A549 (cell line): Measurements from ENCODE around the gene MACROH2A2. TPM values are rescaled to one million over a fixed set of nuclear protein-coding genes. Genes with fewer than 3 reads are reported as not detected.
A peak's percentile ranks its signal among the peaks of the same experiment; 100 is the strongest.

ENCODE experiments used
- ATAC-seq, 2 experiments: fragments of 200-7000 bp in 1 of 2; fragments of >200 bp in 1 of 2; cut with Nextera tagmentation in 1 of 2; cut with Tn5 transposase in 1 of 2; 3 replicates each; pipeline versions ENCODE4 v1.8.0 to v1.9.1; 2018 to 2020; ENCODE audit warnings: mild to moderate bottlenecking in 1 of 2, moderate library complexity in 1 of 2
- CTCF ChIA-PET: fragments of 300-600 bp; sonication (Branson Sonifier 250); formaldehyde crosslinking; extraction: SDS; loops from one replicate; lab custom pipeline; 2021; ENCODE audit warnings: antibody characterized with exemption, inconsistent platforms; lab: Yijun Ruan, JAX
- POLR2A ChIA-PET: fragments of 350-600 bp; formaldehyde crosslinking; extraction: SDS; loops from one replicate; lab custom pipeline; 2021; ENCODE audit warnings: antibody characterized with exemption, inconsistent platforms; lab: Yijun Ruan, JAX
- DNase-seq, 2 experiments: peaks; one replicate each; pipeline versions ENCODE4 v3.0.0 to v3.0.0-alpha.2; 2011 to 2016; ENCODE audit warnings: low read depth in 1 of 2, low spot score in 1 of 2
- FAIRE-seq: peaks from 2 replicates; lab custom pipeline; 2011; peaks lifted over from hg19 to GRCh38; lab: Jason Lieb, UNC
- H3K27ac ChIP-seq, 2 experiments: fragments of >200 bp; sonication (Bioruptor Twin); formaldehyde crosslinking; 3 replicates each; pipeline ENCODE4 v1.5.1; 2016 to 2017
- H3K4me1 ChIP-seq: fragments of >200 bp; sonication (Bioruptor Twin); formaldehyde crosslinking; 3 replicates; pipeline ENCODE4 v1.6.1; 2016
- H3K4me2 ChIP-seq: fragments of >200 bp; sonication (Bioruptor Twin); formaldehyde crosslinking; 3 replicates; pipeline ENCODE4 v1.6.1; 2016
- H3K4me3 ChIP-seq: fragments of >200 bp; sonication (Bioruptor Twin); formaldehyde crosslinking; 3 replicates; pipeline ENCODE4 v1.5.1; 2016
- H3K9me3 ChIP-seq: fragments of >200 bp; sonication (Bioruptor Twin); formaldehyde crosslinking; 3 replicates; pipeline ENCODE4 v1.6.1; 2016
- CEBPB ChIP-seq, 2 experiments: fragments of >200 bp in 1 of 2; sonication (Bioruptor Twin) in 1 of 2; formaldehyde crosslinking in 1 of 2; IDR thresholded peaks; 2 replicates each; pipeline ENCODE4 v1.6.1; 2012 to 2016
- CHD2 ChIP-seq: fragments of 150-350 bp; IDR thresholded peaks from 2 replicates; pipeline ENCODE4 v1.6.1; 2014; ENCODE audit warnings: low read length; ENCODE audit not compliant: partially characterized antibody
- EHMT2 ChIP-seq: fragments of 200-600 bp; sonication (generic); IDR thresholded peaks from 2 replicates; pipeline ENCODE4 v1.6.1; 2016; ENCODE audit warnings: antibody characterized with exemption, low read depth, mild to moderate bottlenecking, moderate library complexity
- ESRRA ChIP-seq: fragments of 150-350 bp; IDR thresholded peaks from 2 replicates; pipeline ENCODE4 v1.6.1; 2014; ENCODE audit warnings: mild to moderate bottlenecking, low read length, borderline replicate concordance
- FOSB ChIP-seq: fragments of 250-450 bp; sonication (Bioruptor Pico); IDR thresholded peaks from 2 replicates; pipeline ENCODE4 v1.5.0; 2020; ENCODE audit warnings: mild to moderate bottlenecking, moderate library complexity
- JUNB ChIP-seq: fragments of >200 bp; sonication (Bioruptor Twin); formaldehyde crosslinking; IDR thresholded peaks from 2 replicates; pipeline ENCODE4 v1.6.1; 2016
- KDM5A ChIP-seq: fragments of 200-600 bp; sonication (generic); IDR thresholded peaks from 2 replicates; pipeline ENCODE4 v1.6.1; 2016; ENCODE audit warnings: antibody characterized with exemption, mild to moderate bottlenecking
- MYC ChIP-seq: IDR thresholded peaks from 2 replicates; pipeline ENCODE4 v1.6.1; 2012; ENCODE audit warnings: mild to moderate bottlenecking, inconsistent platforms, low read length, improper control_type of control experiment, borderline replicate concordance
- NFE2L2 ChIP-seq: fragments of 150-350 bp; conservative IDR thresholded peaks from 2 replicates; pipeline ENCODE4 v1.6.1; 2014; ENCODE audit warnings: low read length
- NPAS2 ChIP-seq: fragments of 250-450 bp; sonication (Bioruptor Pico); IDR thresholded peaks from 2 replicates; pipeline ENCODE4 v1.8.0; 2022; ENCODE audit warnings: mild to moderate bottlenecking, moderate library complexity, borderline replicate concordance
- PHF8 ChIP-seq: fragments of 200-600 bp; sonication (generic); IDR thresholded peaks from 2 replicates; pipeline ENCODE4 v1.6.1; 2016; ENCODE audit warnings: low read depth, mild to moderate bottlenecking, antibody characterized with exemption, moderate library complexity, borderline replicate concordance
- POLR2A ChIP-seq: IDR thresholded peaks from 2 replicates; pipeline ENCODE4 v1.6.1; 2012; ENCODE audit warnings: mild to moderate bottlenecking, low read length
- RAD21 ChIP-seq, 2 experiments: fragments of >200 bp in 1 of 2; sonication (Bioruptor Twin) in 1 of 2; formaldehyde crosslinking in 1 of 2; IDR thresholded peaks in 1 of 2; conservative IDR thresholded peaks in 1 of 2; 2 replicates in 1 of 2; 3 replicates in 1 of 2; pipeline ENCODE4 v1.6.1; 2012 to 2018; ENCODE audit warnings: inconsistent platforms in 1 of 2
- RARB ChIP-seq: fragments of 250-450 bp; sonication (Bioruptor Pico); IDR thresholded peaks from 2 replicates; pipeline ENCODE4 v1.8.0; 2021; ENCODE audit warnings: mild to moderate bottlenecking, moderate library complexity
- TFCP2L1 ChIP-seq: fragments of 250-450 bp; sonication (Bioruptor Pico); IDR thresholded peaks from 2 replicates; pipeline ENCODE4 v1.5.0; 2021; ENCODE audit warnings: mild to moderate bottlenecking
- ZFP36 ChIP-seq: fragments of 450-650 bp; IDR thresholded peaks from 2 replicates; pipeline ENCODE4 v1.6.1; 2014; ENCODE audit warnings: borderline replicate concordance; ENCODE audit not compliant: partially characterized antibody
- ZNF302 ChIP-seq: fragments of 250-450 bp; sonication (Bioruptor Pico); IDR thresholded peaks from 2 replicates; pipeline ENCODE4 v1.9.0; 2021; ENCODE audit warnings: inconsistent platforms, mild to moderate bottlenecking, moderate library complexity
- ZSCAN20 ChIP-seq: fragments of 250-450 bp; sonication (Bioruptor Pico); IDR thresholded peaks from 2 replicates; pipeline ENCODE4 v1.8.0; 2022; ENCODE audit warnings: mild to moderate bottlenecking, moderate library complexity
- WGBS: methylation state at CpG from one replicate; pipeline ENCODE4 v1.1.6; 2017; ENCODE audit errors: missing lambda C conversion rate; 5-methylcytosine and 5-hydroxymethylcytosine counted together
- polyA plus RNA-seq, 4 experiments: library from polyadenylated mRNA; depleted of rRNA in 3 of 4; stranded (reverse); fragments of >200 nt; fragmentation: RNase III in 1 of 4; extraction: RNeasy Plus Mini Kit Qiagen cat#74134 plus additional on column Dnase treatment in 1 of 4; gene quantifications; 2 replicates in 3 of 4; 3 replicates in 1 of 4; pipeline ENCODE4 v1.2.3, GENCODE V29; 2011 to 2017
- TF ChIP-seq, protein P1 (sequence below): IDR thresholded peaks from 2 replicates; pipeline ENCODE4 v1.6.1; 2012
- TF ChIP-seq, protein P2 (sequence below): fragments of 250-450 bp; sonication (Bioruptor Pico); IDR thresholded peaks from 2 replicates; pipeline ENCODE4 v1.5.0; 2020; ENCODE audit warnings: low read depth, mild to moderate bottlenecking, moderate library complexity
- TF ChIP-seq, protein P3 (sequence below): fragments of 450-650 bp; IDR thresholded peaks from 2 replicates; pipeline ENCODE4 v1.6.1; 2014; ENCODE audit warnings: antibody characterized with exemption

Gene MACROH2A2
- polyA plus RNA-seq, 2 of the 4 experiments (the other 2 are of a cell fraction): 22.2 to 29.6 TPM

DNA sequence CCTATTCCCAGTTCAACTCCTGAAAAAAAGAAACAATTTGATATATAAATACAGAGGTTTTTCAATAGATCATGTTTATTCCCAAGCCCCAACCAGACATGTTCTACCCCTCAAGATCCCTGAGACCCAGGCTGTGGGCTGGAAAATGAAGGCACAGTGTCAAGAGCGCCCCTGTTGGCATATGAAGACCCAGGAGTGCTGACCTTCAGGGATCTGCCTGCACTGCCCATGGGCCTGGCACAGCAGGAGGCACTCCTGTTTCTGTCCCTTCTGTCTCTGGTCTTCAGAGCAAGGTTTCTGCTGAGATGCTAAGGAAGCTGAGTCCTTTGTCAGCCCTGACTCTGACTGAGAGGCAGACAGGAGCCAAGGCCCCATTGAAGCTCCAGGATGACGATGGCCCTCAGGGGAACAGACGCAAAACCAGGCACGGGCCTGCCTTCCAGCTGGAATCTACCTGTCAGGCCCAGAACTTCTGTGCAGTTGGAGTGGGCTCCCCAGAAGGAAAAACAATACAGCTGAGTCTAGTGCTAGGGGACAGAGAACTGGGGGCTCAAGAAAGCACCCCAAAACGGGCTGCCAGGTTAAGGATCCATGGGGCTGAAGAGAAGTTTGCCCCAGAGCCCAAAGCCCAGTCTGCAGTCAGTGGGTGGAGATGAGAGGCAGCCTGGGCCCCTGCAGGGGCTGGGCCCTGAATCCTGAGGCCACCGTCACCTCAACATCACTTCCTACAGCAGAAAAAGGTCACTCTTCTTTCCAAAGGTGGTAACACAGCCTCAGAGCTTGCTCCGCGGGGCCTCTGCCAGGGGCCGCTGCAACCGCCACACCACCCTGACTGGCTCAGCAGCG is 86.7 kb downstream of the MACROH2A2 start:
- 85% methylated on average over 10 of the region's 11 CpGs for WGBS
- DNase-seq: no peak
- CTCF ChIA-PET: interaction anchor here (0.6 to 14.0 kb wide), 4 partner anchors 9 to 55 kb away, joined by 3 to 228 read pairs (median 4); no protein-coding TSS in a partner anchor
- Histone ChIP-seq H3K9me3 (no peaks in the 10 kb centered on the region), H3K27ac (no peak overlapping the region), H3K4me3 (no peak overlapping the region), H3K4me1 (peaks cover under 1% of the 10 kb centered on the region; the same call in 1 of the 3 replicates), H3K4me2 (no peak overlapping the region)
- TF ChIP-seq POLR2A: no peak
- TF ChIP-seq, protein P1, sequence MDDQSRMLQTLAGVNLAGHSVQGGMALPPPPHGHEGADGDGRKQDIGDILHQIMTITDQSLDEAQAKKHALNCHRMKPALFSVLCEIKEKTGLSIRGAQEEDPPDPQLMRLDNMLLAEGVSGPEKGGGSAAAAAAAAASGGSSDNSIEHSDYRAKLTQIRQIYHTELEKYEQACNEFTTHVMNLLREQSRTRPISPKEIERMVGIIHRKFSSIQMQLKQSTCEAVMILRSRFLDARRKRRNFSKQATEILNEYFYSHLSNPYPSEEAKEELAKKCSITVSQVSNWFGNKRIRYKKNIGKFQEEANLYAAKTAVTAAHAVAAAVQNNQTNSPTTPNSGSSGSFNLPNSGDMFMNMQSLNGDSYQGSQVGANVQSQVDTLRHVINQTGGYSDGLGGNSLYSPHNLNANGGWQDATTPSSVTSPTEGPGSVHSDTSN: no peak
- no peak for TF ChIP-seq CHD2
- no peak for TF ChIP-seq EHMT2
- no peak for TF ChIP-seq ZFP36
- TF ChIP-seq KDM5A: no peak
- TF ChIP-seq NFE2L2: no peak
- TF ChIP-seq, protein P2, sequence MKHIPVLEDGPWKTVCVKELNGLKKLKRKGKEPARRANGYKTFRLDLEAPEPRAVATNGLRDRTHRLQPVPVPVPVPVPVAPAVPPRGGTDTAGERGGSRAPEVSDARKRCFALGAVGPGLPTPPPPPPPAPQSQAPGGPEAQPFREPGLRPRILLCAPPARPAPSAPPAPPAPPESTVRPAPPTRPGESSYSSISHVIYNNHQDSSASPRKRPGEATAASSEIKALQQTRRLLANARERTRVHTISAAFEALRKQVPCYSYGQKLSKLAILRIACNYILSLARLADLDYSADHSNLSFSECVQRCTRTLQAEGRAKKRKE (CRISPR knock-in tag): no peak
- POLR2A ChIA-PET: interaction anchor here (1.2 kb wide), 1 partner anchor 31 kb away, joined by 8 read pairs; the partner anchor contains the start of gene SAR1A
- ATAC-seq: peak; percentile 49 to 68; a peak in 4 of 6 replicates
- FAIRE-seq: no peak

DNA sequence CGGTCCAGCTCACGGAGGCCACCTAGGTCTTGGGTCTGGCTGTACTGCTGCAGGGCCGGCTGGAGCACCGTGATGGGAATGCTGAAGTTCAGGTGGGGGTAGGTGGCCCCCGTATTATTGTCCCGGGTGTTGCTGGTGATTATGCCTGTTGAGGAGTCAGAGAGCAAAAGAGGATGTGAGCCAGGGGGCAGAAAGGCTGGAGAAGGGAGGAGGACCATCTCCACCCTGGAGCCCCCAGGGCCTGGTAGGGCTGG is 87.3 kb downstream of the MACROH2A2 start:
- ChIA-PET POLR2A (interaction anchor here (1.2 kb wide), 1 partner anchor 30 kb away, joined by 8 read pairs; the partner anchor contains the start of gene SAR1A), CTCF (interaction anchor here (14.0 kb wide), 1 partner anchor 19 kb away, joined by 228 read pairs; no protein-coding TSS in a partner anchor)
- no peak for FAIRE-seq
- 93% methylated on average over 6 of the region's 6 CpGs for WGBS
- TF ChIP-seq KDM5A (no peak), RARB (CRISPR knock-in tag) (no peak), MYC (no peak), ESRRA (no peak), ZNF302 (CRISPR knock-in tag) (no peak), POLR2A (no peak), ZSCAN20 (CRISPR knock-in tag) (no peak), CEBPB (IDR thresholded peaks at IDR 0.05) (no peak), PHF8 (no peak)
- H3K27ac ChIP-seq: no peak overlapping the region
- H3K4me2 ChIP-seq: no peak overlapping the region
- no peaks in the 10 kb centered on the region for H3K9me3 ChIP-seq
- peaks cover 6% of the 10 kb centered on the region for H3K4me1 ChIP-seq
- no peak overlapping the region for H3K4me3 ChIP-seq
- no peak for ATAC-seq
- DNase-seq: no peak

DNA sequence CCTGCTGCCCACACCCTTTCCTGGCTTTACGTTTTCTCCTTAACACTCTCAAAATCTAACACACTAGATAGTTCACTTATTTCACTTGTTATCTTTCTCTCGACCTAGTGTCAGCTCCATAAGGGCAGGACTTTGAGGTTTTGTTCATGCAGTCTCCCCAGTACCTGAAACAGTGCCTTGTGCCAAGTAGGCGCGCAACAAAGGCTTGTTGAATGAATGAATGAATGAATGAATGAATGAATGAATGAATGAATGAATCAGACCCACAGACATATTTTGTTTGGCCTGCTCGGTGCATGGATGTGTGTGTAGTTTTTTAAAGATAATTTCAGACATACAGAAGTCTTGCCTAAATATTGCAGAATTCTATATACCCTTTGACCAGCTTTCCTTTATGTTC is 87.7 kb downstream of the MACROH2A2 start:
- WGBS: 83% methylated on average over 5 of the region's 5 CpGs
- TF ChIP-seq JUNB: no peak
- TF ChIP-seq RAD21 (conservative IDR thresholded peaks at IDR 0.05 in 1 of 2, IDR thresholded peaks at IDR 0.05 in 1 of 2): no peak
- TF ChIP-seq, protein P3, sequence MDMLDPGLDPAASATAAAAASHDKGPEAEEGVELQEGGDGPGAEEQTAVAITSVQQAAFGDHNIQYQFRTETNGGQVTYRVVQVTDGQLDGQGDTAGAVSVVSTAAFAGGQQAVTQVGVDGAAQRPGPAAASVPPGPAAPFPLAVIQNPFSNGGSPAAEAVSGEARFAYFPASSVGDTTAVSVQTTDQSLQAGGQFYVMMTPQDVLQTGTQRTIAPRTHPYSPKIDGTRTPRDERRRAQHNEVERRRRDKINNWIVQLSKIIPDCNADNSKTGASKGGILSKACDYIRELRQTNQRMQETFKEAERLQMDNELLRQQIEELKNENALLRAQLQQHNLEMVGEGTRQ: no peak
- TF ChIP-seq FOSB (CRISPR knock-in tag): no peak
- TF ChIP-seq NPAS2: no peak
- no peak for TF ChIP-seq TFCP2L1
- Histone ChIP-seq H3K4me3 (no peak overlapping the region), H3K9me3 (no peaks in the 10 kb centered on the region), H3K4me2 (no peak overlapping the region), H3K4me1 (peaks cover 9% of the 10 kb centered on the region), H3K27ac (no peak overlapping the region)
- DNase-seq (no peak), ATAC-seq (no peak), FAIRE-seq (no peak)
- CTCF ChIA-PET: interaction anchor here (14.0 kb wide), 1 partner anchor 19 kb away, joined by 228 read pairs; no protein-coding TSS in a partner anchor
- POLR2A ChIA-PET: interaction anchor here (1.2 kb wide), 1 partner anchor 30 kb away, joined by 8 read pairs; the partner anchor contains the start of gene SAR1A
